ENCODE results near the gene PITX3. TPM values are rescaled to one million over a fixed set of nuclear protein-coding genes. Genes with fewer than 3 reads are reported as not detected.
"Not testable (repeated sequence)": the region's sequence is repeated elsewhere in the genome, so short reads cannot be mapped to it uniquely, and the experiment has no call there.

PITX3 gene
- total RNA-seq, 4 donors from 2014 or later = not detected

- Histone ChIP-seq H3K9me3 (no peaks in the 10 kb centered on the region), H3K27me3 (peaks cover 0 to 47% (median 5%) of the 10 kb centered on the region in 4 donors), H3K4me3 (peak overlapping the region in 3 of 4 donors; percentile 18 to 50 (median 22)), H3K27ac (peak overlapping the region in 2 of 4 donors; percentile 69 to 74), H3K36me3 (no peaks in the 10 kb centered on the region), H3K4me1 (peaks cover 20 to 42% (median 27%) of the 10 kb centered on the region in 3 donors)
- no peak for DNase-seq
- TF ChIP-seq, protein P1, sequence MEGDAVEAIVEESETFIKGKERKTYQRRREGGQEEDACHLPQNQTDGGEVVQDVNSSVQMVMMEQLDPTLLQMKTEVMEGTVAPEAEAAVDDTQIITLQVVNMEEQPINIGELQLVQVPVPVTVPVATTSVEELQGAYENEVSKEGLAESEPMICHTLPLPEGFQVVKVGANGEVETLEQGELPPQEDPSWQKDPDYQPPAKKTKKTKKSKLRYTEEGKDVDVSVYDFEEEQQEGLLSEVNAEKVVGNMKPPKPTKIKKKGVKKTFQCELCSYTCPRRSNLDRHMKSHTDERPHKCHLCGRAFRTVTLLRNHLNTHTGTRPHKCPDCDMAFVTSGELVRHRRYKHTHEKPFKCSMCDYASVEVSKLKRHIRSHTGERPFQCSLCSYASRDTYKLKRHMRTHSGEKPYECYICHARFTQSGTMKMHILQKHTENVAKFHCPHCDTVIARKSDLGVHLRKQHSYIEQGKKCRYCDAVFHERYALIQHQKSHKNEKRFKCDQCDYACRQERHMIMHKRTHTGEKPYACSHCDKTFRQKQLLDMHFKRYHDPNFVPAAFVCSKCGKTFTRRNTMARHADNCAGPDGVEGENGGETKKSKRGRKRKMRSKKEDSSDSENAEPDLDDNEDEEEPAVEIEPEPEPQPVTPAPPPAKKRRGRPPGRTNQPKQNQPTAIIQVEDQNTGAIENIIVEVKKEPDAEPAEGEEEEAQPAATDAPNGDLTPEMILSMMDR (IDR thresholded peaks at IDR 0.05) = no peak
- no peak for TF ChIP-seq POLR2A (IDR thresholded peaks at IDR 0.05)
- intact Hi-C loops (cut with DNase I) = loop anchor here (5.0 to 10.0 kb wide), 2 partner anchors 52 to 126 kb away; no protein-coding TSS in a partner anchor
- WGBS, 2 donors = 85% methylated on average over 4 to 6 of the region's 8 CpGs
Observed at GRCh38 chr10:102226542-102226870, 14.8 kb downstream of the PITX3 start.

DNA sequence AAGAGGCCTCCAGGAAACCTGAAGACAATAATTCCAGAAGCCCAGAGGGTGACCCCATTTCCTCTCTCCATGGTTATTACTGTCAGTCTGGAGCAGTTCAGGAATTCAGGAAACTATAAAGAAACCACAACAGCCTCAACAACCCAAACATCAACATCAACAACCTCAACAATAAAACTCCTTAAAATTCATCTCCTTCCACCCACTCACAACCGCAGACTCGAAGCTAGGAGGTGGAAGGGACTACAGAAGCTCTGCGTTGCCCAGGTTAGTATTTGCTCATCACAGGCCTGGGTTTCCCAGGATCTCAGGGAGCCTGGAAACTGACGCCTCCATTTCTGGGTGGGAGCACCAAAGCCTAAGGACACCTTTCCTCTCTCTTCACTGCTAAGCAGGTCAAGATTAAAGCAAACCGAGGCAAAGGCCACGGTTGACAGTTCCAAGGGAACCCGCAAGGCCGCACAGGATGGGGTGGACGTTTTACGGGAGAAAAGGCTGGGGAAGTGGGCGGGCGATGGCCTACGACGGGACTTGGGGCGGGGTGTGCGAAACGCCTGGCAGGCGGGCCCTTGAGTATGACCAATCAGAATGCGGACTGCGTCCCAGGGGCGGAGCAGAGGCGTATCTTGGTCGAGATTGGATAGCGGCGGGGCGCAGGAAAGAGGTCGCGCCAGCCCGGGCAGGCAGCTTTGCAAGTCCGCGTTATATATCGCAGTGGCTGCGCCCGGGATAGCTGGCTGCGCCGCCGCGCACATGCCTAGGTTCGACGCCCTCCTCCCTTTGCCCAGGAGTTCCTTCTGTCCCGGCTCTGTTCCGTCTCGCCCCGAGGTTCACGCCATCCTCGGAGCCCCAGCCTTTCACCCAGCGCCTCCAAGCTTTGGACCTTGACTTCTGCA is 15.4 kb downstream of the PITX3 start, which contains the start of gene ELOVL3:
ELOVL3 (plus strand) TSS at position 654 of the 896 bp plus-strand sequence. CDS start 250 bp downstream, outside the sequence.
- Histone ChIP-seq H3K4me1 (peaks cover 14 to 36% (median 21%) of the 10 kb centered on the region in 3 donors), H3K4me3 (peak within 1 kb of the TSS in 3 of 4 donors; percentile 18 to 50 (median 22)), H3K36me3 (no peaks in the 10 kb centered on the region), H3K27me3 (peaks cover 0 to 41% (median under 1%) of the 10 kb centered on the region in 4 donors), H3K27ac (peak within 1 kb of the TSS; percentile 42 to 74 (median 56)), H3K9me3 (no peaks in the 10 kb centered on the region)
- TF ChIP-seq, protein P1 (IDR thresholded peaks at IDR 0.05) = peak in 3 of 6 experiments; percentile 13 to 24 (median 14)
- TF ChIP-seq POLR2A (IDR thresholded peaks at IDR 0.05) = peak in 1 of 4 donors; percentile 11
- 10 to 19% methylated on average over 25 of the region's 47 CpGs for WGBS, 2 donors
- DNase-seq = peak; percentile 57
- intact Hi-C loops (cut with DNase I) = loop anchor here (5.0 to 10.0 kb wide), 2 partner anchors 51 to 126 kb away; no protein-coding TSS in a partner anchor

DNA sequence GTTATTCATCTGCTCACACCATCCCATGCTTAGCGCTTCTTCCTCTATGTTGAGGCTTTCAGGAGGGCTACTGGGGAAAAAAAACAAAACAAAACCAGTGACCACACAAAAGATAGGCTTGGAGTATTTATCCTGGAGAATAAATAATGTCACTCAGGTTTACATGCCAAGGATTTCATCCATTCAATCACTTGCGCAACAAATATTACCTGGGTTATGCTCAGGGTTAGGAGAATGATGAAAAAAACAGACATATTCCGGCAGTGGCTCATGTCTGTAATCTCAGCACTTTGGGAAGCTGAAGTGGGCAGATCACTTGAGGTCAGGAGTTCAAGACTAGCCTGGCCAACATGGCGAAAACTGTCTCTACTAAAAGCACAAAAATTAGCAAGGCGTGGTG is 18.5 kb downstream of the PITX3 start:
- intact Hi-C loops (cut with DNase I) = loop anchor here (10.0 kb wide), 1 partner anchor 48 kb away; no protein-coding TSS in a partner anchor
- no peak for DNase-seq
- WGBS, 2 donors = 65 to 68% methylated on average over 5 of the region's 5 CpGs
- no peak overlapping the region for H3K27ac ChIP-seq
- no peaks in the 10 kb centered on the region for H3K9me3 ChIP-seq
- TF ChIP-seq POLR2A (IDR thresholded peaks at IDR 0.05) = no peak
- peaks cover 7 to 24% (median 10%) of the 10 kb centered on the region in 3 donors for H3K4me1 ChIP-seq
- no peaks in the 10 kb centered on the region for H3K36me3 ChIP-seq
- peaks cover 0 to 11% (median 0%) of the 10 kb centered on the region in 4 donors for H3K27me3 ChIP-seq
- no peak overlapping the region for H3K4me3 ChIP-seq

DNA sequence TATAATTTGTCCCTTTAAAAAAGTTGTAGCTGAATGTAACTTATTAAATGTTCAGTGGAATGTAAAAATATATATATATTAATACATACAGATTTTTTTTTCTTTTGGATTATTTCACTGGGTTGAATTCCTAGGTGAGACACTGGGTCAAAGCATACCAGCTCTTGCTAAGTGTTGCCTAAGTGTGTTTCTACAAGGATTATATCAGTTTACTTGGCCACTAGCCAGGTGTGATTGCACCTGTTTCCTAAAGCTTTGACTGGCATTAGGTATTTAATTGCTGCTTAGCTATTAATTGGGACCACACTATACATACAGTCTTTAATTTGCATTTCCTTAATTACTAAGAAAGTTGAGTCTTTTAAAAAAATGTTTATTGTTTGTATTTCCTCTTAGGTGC is 20.7 kb downstream of the PITX3 start:
- Histone ChIP-seq H3K27me3 (no peaks in the 10 kb centered on the region), H3K9me3 (no peaks in the 10 kb centered on the region), H3K4me1 (peaks cover 0 to 7% (median 3%) of the 10 kb centered on the region in 3 donors), H3K27ac (no peak overlapping the region), H3K36me3 (no peaks in the 10 kb centered on the region), H3K4me3 (no peak overlapping the region)
- TF ChIP-seq POLR2A (IDR thresholded peaks at IDR 0.05) = no peak
- TF ChIP-seq, protein P1 (IDR thresholded peaks at IDR 0.05) = no peak
- intact Hi-C loops (cut with DNase I) = loop anchor here (10.0 kb wide), 1 partner anchor 46 kb away; no protein-coding TSS in a partner anchor
- DNase-seq = no peak

GRCh38 chr10:102219370-102219769 is 21.9 kb downstream of the PITX3 start:
- intact Hi-C loops (cut with DNase I) = no loop called here
- WGBS, 2 donors = 76 to 77% methylated on average over 4 to 5 of the region's 5 CpGs
- Histone ChIP-seq H3K4me3 (no peak overlapping the region), H3K4me1 (no peaks in the 10 kb centered on the region), H3K27ac (no peak overlapping the region), H3K27me3 (no peaks in the 10 kb centered on the region), H3K9me3 (no peaks in the 10 kb centered on the region), H3K36me3 (no peaks in the 10 kb centered on the region)
- TF ChIP-seq, protein P1 (IDR thresholded peaks at IDR 0.05) = no peak
- no peak for TF ChIP-seq POLR2A (IDR thresholded peaks at IDR 0.05)
- no peak for DNase-seq

GRCh38 chr10:102213599-102213998 is 27.7 kb downstream of the PITX3 start:
- H3K4me3 ChIP-seq; H3K27ac ChIP-seq; intact Hi-C loops (cut with DNase I); H3K4me1 ChIP-seq; DNase-seq; H3K9me3 ChIP-seq; H3K36me3 ChIP-seq; H3K27me3 ChIP-seq: not testable (repeated sequence)
- 68 to 83% methylated on average over 1 to 4 of the region's 4 CpGs for WGBS, 2 donors
